A549 (cell line): ENCODE measurements around the gene ZNF410.

Source experiments
- HOXA7 ChIP-seq: fragments of 250-450 bp; sonication (Bioruptor Pico); IDR thresholded peaks from 2 replicates; pipeline ENCODE4 v1.5.0; 2020; ENCODE audit warnings: mild to moderate bottlenecking, moderate library complexity
- TF ChIP-seq, protein P1 (sequence below): fragments of >200 bp; sonication (Bioruptor Twin); formaldehyde crosslinking; IDR thresholded peaks from 3 replicates; pipeline ENCODE4 v1.5.1; 2016

DNA sequence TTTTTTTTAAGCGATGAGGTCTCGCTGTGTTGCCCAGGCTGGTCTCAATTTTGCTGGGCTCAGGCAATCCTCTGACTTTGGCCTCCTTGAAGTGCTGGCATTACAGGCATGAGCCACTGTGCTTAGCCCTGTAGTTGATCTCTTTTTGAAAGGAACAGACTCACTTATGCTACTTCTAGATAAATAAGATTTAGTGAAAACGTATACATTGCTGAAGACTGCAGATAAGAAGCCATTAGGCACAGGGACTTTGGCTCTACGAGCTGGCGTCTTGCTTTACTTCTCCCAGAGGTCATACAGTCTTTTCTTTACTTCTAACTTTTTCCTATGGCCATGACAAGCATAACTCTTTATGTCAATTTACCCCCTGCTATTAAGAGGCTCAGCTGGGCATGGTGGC is 25.6 kb upstream of the ZNF410 start:
- TF ChIP-seq HOXA7: no peak
- TF ChIP-seq, protein P1, sequence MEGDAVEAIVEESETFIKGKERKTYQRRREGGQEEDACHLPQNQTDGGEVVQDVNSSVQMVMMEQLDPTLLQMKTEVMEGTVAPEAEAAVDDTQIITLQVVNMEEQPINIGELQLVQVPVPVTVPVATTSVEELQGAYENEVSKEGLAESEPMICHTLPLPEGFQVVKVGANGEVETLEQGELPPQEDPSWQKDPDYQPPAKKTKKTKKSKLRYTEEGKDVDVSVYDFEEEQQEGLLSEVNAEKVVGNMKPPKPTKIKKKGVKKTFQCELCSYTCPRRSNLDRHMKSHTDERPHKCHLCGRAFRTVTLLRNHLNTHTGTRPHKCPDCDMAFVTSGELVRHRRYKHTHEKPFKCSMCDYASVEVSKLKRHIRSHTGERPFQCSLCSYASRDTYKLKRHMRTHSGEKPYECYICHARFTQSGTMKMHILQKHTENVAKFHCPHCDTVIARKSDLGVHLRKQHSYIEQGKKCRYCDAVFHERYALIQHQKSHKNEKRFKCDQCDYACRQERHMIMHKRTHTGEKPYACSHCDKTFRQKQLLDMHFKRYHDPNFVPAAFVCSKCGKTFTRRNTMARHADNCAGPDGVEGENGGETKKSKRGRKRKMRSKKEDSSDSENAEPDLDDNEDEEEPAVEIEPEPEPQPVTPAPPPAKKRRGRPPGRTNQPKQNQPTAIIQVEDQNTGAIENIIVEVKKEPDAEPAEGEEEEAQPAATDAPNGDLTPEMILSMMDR: no peak
